Measurements from ENCODE around the gene CCDC192. TPM values are rescaled to one million over a fixed set of nuclear protein-coding genes. Genes with fewer than 3 reads are reported as not detected.

The CCDC192 gene
- total RNA-seq, 1 donor from 2014 or later: not detected

- no peaks in the 10 kb centered on the region for H3K9me3 ChIP-seq (replicated peaks)
- H3K4me3 ChIP-seq: no peak overlapping the region
- peaks cover 21% of the 10 kb centered on the region for H3K4me1 ChIP-seq
- no peak overlapping the region for H3K27ac ChIP-seq (replicated peaks)
- TF ChIP-seq CTCF (IDR thresholded peaks at IDR 0.05; ENCODE audit: borderline replicate concordance): no peak
- no peak for DNase-seq
- intact Hi-C loops (cut with micrococcal nuclease): no loop called here
- H3K27me3 ChIP-seq (ENCODE audit: low read depth): no peaks in the 10 kb centered on the region
- H3K36me3 ChIP-seq: no peaks in the 10 kb centered on the region
These were observed 191.3 kb downstream of the CCDC192 start for GRCh38 chr5:127894461-127894860.

- TF ChIP-seq CTCF (IDR thresholded peaks at IDR 0.05; ENCODE audit: borderline replicate concordance): no peak
- Histone ChIP-seq H3K4me1 (no peaks in the 10 kb centered on the region), H3K9me3 (replicated peaks) (no peaks in the 10 kb centered on the region), H3K4me3 (no peak overlapping the region), H3K36me3 (no peaks in the 10 kb centered on the region), H3K27me3 (ENCODE audit: low read depth) (no peaks in the 10 kb centered on the region), H3K27ac (replicated peaks) (no peak overlapping the region)
- intact Hi-C loops (cut with micrococcal nuclease): no loop called here
- DNase-seq: no peak
These were observed 195.5 kb downstream of the CCDC192 start for GRCh38 chr5:127898551-127899213.

GRCh38 chr5:127899214-127899610 is 196.0 kb downstream of the CCDC192 start:
- intact Hi-C loops (cut with micrococcal nuclease): no loop called here
- DNase-seq: no peak
- Histone ChIP-seq H3K4me1 (no peaks in the 10 kb centered on the region), H3K27ac (replicated peaks) (no peak overlapping the region), H3K9me3 (replicated peaks) (no peaks in the 10 kb centered on the region), H3K36me3 (no peaks in the 10 kb centered on the region), H3K27me3 (ENCODE audit: low read depth) (no peaks in the 10 kb centered on the region), H3K4me3 (no peak overlapping the region)
- no peak for TF ChIP-seq CTCF (IDR thresholded peaks at IDR 0.05; ENCODE audit: borderline replicate concordance)

GRCh38 chr5:127906562-127907204 is 203.5 kb downstream of the CCDC192 start:
- no peak for TF ChIP-seq CTCF (IDR thresholded peaks at IDR 0.05; ENCODE audit: borderline replicate concordance)
- Histone ChIP-seq H3K4me3 (no peak overlapping the region), H3K9me3 (replicated peaks) (no peaks in the 10 kb centered on the region), H3K4me1 (peaks cover 14% of the 10 kb centered on the region), H3K27ac (replicated peaks) (no peak overlapping the region), H3K36me3 (no peaks in the 10 kb centered on the region), H3K27me3 (ENCODE audit: low read depth) (no peaks in the 10 kb centered on the region)
- no peak for DNase-seq
- intact Hi-C loops (cut with micrococcal nuclease): no loop called here

GRCh38 chr5:127907907-127908306 is 204.7 kb downstream of the CCDC192 start:
- TF ChIP-seq CTCF (IDR thresholded peaks at IDR 0.05; ENCODE audit: borderline replicate concordance): no peak
- peaks cover 14% of the 10 kb centered on the region for H3K4me1 ChIP-seq
- H3K9me3 ChIP-seq (replicated peaks): no peaks in the 10 kb centered on the region
- H3K4me3 ChIP-seq: no peak overlapping the region
- H3K27ac ChIP-seq (replicated peaks): no peak overlapping the region
- no peaks in the 10 kb centered on the region for H3K27me3 ChIP-seq (ENCODE audit: low read depth)
- intact Hi-C loops (cut with micrococcal nuclease): no loop called here
- H3K36me3 ChIP-seq: no peaks in the 10 kb centered on the region
- DNase-seq: no peak
